ENCODE results near the gene SRGAP3.
"Not testable (repeated sequence)": the region's sequence is repeated elsewhere in the genome, so short reads cannot be mapped to it uniquely, and the experiment has no call there.

SRGAP3 gene

DNA sequence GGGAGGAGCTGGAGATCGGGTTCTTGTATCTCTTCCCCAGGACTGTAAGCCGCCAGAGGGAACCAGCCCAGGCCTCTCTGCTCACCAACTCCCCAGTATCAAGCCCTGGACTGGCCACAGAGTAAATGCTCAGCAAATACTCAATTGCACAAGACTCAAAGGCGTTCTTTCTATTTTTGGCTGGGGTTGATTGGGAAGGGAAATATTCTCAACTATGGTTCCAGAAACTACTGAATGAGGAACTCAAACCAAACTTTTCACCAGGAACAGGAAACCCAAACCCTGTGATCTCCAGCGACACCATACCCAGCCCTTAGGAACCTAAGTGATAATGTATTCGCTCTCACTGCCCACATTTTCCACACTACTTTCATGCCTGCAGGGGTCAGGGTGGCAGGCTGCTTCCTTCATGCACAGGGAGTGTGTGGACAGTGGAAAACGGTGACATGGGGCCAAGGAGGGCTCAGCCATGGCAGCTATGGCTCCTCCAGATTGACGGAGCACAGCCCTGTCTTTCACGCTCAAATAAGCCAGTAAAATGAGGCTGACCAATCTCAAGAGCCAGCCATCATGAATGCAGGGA is 161.5 kb downstream of the SRGAP3 start:
- Histone ChIP-seq H3K4me1 (ENCODE audit: control insufficient read depth, insufficient read depth, low read length) (no peaks in the 10 kb centered on the region), H3K36me3 (ENCODE audit: control insufficient read depth, insufficient read depth, low read length) (no peaks in the 10 kb centered on the region), H3K4me3 (ENCODE audit: low read depth, low read length) (no peak overlapping the region), H3K27me3 (ENCODE audit: control insufficient read depth, insufficient read depth, low read length) (no peaks in the 10 kb centered on the region), H3K9me3 (ENCODE audit: control insufficient read depth, insufficient read depth, low read length) (no peaks in the 10 kb centered on the region), H3K9ac (ENCODE audit: low read depth, low read length) (no peak overlapping the region)

- not testable (repeated sequence) for H3K36me3 ChIP-seq (ENCODE audit: control insufficient read depth, insufficient read depth, low read length); H3K9me3 ChIP-seq (ENCODE audit: control insufficient read depth, insufficient read depth, low read length); H3K27me3 ChIP-seq (ENCODE audit: control insufficient read depth, insufficient read depth, low read length); H3K4me1 ChIP-seq (ENCODE audit: control insufficient read depth, insufficient read depth, low read length); H3K4me3 ChIP-seq (ENCODE audit: low read depth, low read length); H3K9ac ChIP-seq (ENCODE audit: low read depth, low read length)
Measured at GRCh38 chr3:9085428-9085827, 164.0 kb downstream of the SRGAP3 start.

DNA sequence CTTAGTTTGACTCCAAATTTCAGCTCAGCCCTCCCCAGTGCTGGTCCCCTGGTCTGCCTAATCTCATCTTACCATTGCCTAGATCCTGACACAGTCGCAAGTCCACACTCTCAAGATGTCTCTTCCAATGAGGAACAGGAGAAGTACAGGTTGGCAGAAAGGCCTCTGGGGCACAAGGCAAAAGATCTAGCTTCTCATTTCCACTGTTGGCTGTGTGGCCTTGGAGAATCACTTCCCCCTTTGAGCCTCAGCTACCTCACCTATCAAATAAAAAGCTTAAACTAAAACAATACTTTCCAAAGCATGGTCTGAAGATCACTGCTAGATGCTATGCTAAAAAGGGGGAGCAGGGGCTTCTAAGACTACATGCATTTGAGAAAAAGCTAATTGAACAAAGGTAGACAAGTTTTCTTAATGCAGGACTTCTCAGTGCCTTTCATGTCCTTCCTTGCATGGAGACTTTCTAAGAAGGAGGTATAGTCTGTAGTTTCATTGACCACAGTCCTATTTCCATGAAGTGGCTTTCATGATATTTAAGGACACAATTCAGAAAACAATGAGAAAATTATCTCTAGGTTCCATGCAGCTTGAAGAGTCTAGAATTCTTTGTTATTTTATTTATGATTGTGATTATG is 168.1 kb downstream of the SRGAP3 start:
- peaks cover 7% of the 10 kb centered on the region for H3K9me3 ChIP-seq (ENCODE audit: control insufficient read depth, insufficient read depth, low read length)
- no peaks in the 10 kb centered on the region for H3K36me3 ChIP-seq (ENCODE audit: control insufficient read depth, insufficient read depth, low read length)
- no peak overlapping the region for H3K4me3 ChIP-seq (ENCODE audit: low read depth, low read length)
- H3K4me1 ChIP-seq (ENCODE audit: control insufficient read depth, insufficient read depth, low read length) = peaks cover 17% of the 10 kb centered on the region
- H3K27me3 ChIP-seq (ENCODE audit: control insufficient read depth, insufficient read depth, low read length) = no peaks in the 10 kb centered on the region
- H3K9ac ChIP-seq (ENCODE audit: low read depth, low read length) = no peak overlapping the region

DNA sequence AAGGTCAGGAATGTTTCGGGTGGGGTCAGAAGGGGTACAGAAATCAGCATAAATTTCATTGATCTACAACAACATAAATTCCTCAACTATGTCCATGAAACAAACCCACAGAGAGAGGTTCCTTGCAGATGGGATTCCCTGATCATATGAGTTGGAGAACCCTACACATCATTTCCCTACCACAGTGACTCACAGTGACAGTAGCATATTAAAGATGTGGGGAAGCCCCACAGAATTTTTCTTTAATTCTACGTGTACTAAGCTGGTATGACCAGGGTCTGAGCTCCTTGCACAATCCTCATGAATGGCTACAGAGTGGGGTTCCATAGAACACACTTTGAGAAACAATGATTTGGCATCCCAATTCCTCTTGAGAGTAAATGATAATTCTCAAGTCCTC is 169.3 kb downstream of the SRGAP3 start:
- Histone ChIP-seq H3K36me3 (ENCODE audit: control insufficient read depth, insufficient read depth, low read length) (no peaks in the 10 kb centered on the region), H3K9ac (ENCODE audit: low read depth, low read length) (no peak overlapping the region), H3K4me3 (ENCODE audit: low read depth, low read length) (no peak overlapping the region), H3K4me1 (ENCODE audit: control insufficient read depth, insufficient read depth, low read length) (peaks cover 17% of the 10 kb centered on the region), H3K9me3 (ENCODE audit: control insufficient read depth, insufficient read depth, low read length) (peaks cover 7% of the 10 kb centered on the region), H3K27me3 (ENCODE audit: control insufficient read depth, insufficient read depth, low read length) (no peaks in the 10 kb centered on the region)

DNA sequence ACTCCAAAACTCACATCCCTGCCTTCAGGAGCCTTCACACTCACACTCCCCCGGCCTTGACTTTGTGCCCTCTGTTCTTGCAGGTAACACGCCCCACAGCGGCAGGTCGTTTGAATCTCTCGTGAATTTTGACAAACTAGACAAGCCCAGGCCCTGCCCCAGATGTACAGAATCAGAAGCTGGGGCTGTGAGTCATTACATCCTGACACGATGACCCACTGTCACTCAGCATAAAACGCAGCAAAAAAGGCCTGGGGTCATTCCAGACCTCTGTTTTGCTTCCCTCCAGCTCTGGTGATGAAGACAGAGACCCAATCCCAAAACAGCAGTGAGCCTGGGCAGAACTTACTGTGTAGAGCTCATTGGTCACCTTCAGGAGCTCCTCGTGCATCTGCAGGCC is 169.8 kb downstream of the SRGAP3 start:
- Histone ChIP-seq H3K4me3 (ENCODE audit: low read depth, low read length) (no peak overlapping the region), H3K36me3 (ENCODE audit: control insufficient read depth, insufficient read depth, low read length) (no peaks in the 10 kb centered on the region), H3K9me3 (ENCODE audit: control insufficient read depth, insufficient read depth, low read length) (peaks cover 7% of the 10 kb centered on the region), H3K27me3 (ENCODE audit: control insufficient read depth, insufficient read depth, low read length) (no peaks in the 10 kb centered on the region), H3K4me1 (ENCODE audit: control insufficient read depth, insufficient read depth, low read length) (peaks cover 17% of the 10 kb centered on the region), H3K9ac (ENCODE audit: low read depth, low read length) (no peak overlapping the region)

GRCh38 chr3:9078561-9079240 is 170.7 kb downstream of the SRGAP3 start:
- Histone ChIP-seq H3K9me3 (ENCODE audit: control insufficient read depth, insufficient read depth, low read length) (peaks cover 7% of the 10 kb centered on the region), H3K27me3 (ENCODE audit: control insufficient read depth, insufficient read depth, low read length) (no peaks in the 10 kb centered on the region), H3K9ac (ENCODE audit: low read depth, low read length) (no peak overlapping the region), H3K4me3 (ENCODE audit: low read depth, low read length) (no peak overlapping the region), H3K36me3 (ENCODE audit: control insufficient read depth, insufficient read depth, low read length) (no peaks in the 10 kb centered on the region), H3K4me1 (ENCODE audit: control insufficient read depth, insufficient read depth, low read length) (peaks cover 17% of the 10 kb centered on the region)

DNA sequence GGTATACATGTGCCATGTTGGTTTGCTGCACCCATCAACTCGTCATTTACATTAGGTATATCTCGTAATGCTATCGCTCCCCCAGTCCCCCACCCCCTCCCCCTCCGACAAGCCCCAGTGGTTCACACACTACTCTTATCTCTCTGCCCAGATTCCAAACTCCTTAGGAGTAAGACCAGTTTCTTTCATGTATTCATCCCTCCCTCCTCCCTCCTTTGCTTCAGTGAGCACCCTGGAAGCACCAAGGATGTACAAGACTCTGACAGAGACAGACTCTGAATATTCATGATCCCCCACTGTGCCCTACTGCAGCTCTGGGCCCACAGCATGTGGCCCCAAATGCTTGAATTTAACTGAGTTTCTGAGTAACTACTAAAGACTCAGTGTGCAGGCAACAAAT is 172.4 kb downstream of the SRGAP3 start:
- H3K4me1 ChIP-seq (ENCODE audit: control insufficient read depth, insufficient read depth, low read length) = peaks cover 17% of the 10 kb centered on the region
- no peak overlapping the region for H3K4me3 ChIP-seq (ENCODE audit: low read depth, low read length)
- no peaks in the 10 kb centered on the region for H3K36me3 ChIP-seq (ENCODE audit: control insufficient read depth, insufficient read depth, low read length)
- no peaks in the 10 kb centered on the region for H3K27me3 ChIP-seq (ENCODE audit: control insufficient read depth, insufficient read depth, low read length)
- peaks cover 7% of the 10 kb centered on the region for H3K9me3 ChIP-seq (ENCODE audit: control insufficient read depth, insufficient read depth, low read length)
- no peak overlapping the region for H3K9ac ChIP-seq (ENCODE audit: low read depth, low read length)

DNA sequence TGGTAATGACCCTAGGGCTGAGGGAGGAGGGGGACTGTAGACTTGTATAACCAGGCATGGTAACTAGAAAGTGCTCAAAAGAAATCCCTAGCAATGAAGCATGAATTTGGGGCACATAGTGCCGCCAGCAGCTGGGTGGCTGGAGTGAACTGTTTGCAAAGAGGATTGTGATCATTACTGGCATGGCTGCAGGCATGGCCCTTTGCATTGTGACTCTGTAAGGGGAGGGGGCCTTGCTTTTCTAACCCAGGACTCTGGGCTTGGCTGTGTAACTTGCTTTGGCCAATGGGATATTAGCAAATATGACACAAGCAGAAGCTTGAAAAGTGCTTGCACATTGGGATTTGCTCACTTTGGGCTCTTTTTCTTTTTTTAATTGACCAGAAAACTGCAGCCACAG is 173.7 kb downstream of the SRGAP3 start:
- Histone ChIP-seq H3K4me1 (ENCODE audit: control insufficient read depth, insufficient read depth, low read length) (peaks cover 17% of the 10 kb centered on the region), H3K4me3 (ENCODE audit: low read depth, low read length) (no peak overlapping the region), H3K36me3 (ENCODE audit: control insufficient read depth, insufficient read depth, low read length) (no peaks in the 10 kb centered on the region), H3K9me3 (ENCODE audit: control insufficient read depth, insufficient read depth, low read length) (peaks cover 4% of the 10 kb centered on the region), H3K27me3 (ENCODE audit: control insufficient read depth, insufficient read depth, low read length) (no peaks in the 10 kb centered on the region), H3K9ac (ENCODE audit: low read depth, low read length) (no peak overlapping the region)

- Histone ChIP-seq H3K4me1 (ENCODE audit: control insufficient read depth, insufficient read depth, low read length) (peaks cover 15% of the 10 kb centered on the region), H3K4me3 (ENCODE audit: low read depth, low read length) (no peak overlapping the region), H3K9me3 (ENCODE audit: control insufficient read depth, insufficient read depth, low read length) (no peaks in the 10 kb centered on the region), H3K9ac (ENCODE audit: low read depth, low read length) (no peak overlapping the region), H3K36me3 (ENCODE audit: control insufficient read depth, insufficient read depth, low read length) (no peaks in the 10 kb centered on the region), H3K27me3 (ENCODE audit: control insufficient read depth, insufficient read depth, low read length) (no peaks in the 10 kb centered on the region)
Measured at GRCh38 chr3:9074079-9074478, 175.4 kb downstream of the SRGAP3 start.

- Histone ChIP-seq H3K27me3 (ENCODE audit: control insufficient read depth, insufficient read depth, low read length) (no peaks in the 10 kb centered on the region), H3K9me3 (ENCODE audit: control insufficient read depth, insufficient read depth, low read length) (no peaks in the 10 kb centered on the region), H3K4me3 (ENCODE audit: low read depth, low read length) (no peak overlapping the region), H3K36me3 (ENCODE audit: control insufficient read depth, insufficient read depth, low read length) (no peaks in the 10 kb centered on the region), H3K9ac (ENCODE audit: low read depth, low read length) (no peak overlapping the region), H3K4me1 (ENCODE audit: control insufficient read depth, insufficient read depth, low read length) (peaks cover 7% of the 10 kb centered on the region)
Measured at GRCh38 chr3:9072667-9073009, 176.8 kb downstream of the SRGAP3 start.

- Histone ChIP-seq H3K27me3 (ENCODE audit: control insufficient read depth, insufficient read depth, low read length) (no peaks in the 10 kb centered on the region), H3K9me3 (ENCODE audit: control insufficient read depth, insufficient read depth, low read length) (no peaks in the 10 kb centered on the region), H3K4me3 (ENCODE audit: low read depth, low read length) (no peak overlapping the region), H3K4me1 (ENCODE audit: control insufficient read depth, insufficient read depth, low read length) (peaks cover 1% of the 10 kb centered on the region), H3K9ac (ENCODE audit: low read depth, low read length) (no peak overlapping the region), H3K36me3 (ENCODE audit: control insufficient read depth, insufficient read depth, low read length) (no peaks in the 10 kb centered on the region)
Measured at GRCh38 chr3:9071936-9072666, 177.3 kb downstream of the SRGAP3 start.

- no peaks in the 10 kb centered on the region for H3K36me3 ChIP-seq (ENCODE audit: control insufficient read depth, insufficient read depth, low read length)
- H3K9ac ChIP-seq (ENCODE audit: low read depth, low read length) = no peak overlapping the region
- H3K9me3 ChIP-seq (ENCODE audit: control insufficient read depth, insufficient read depth, low read length) = no peaks in the 10 kb centered on the region
- H3K4me3 ChIP-seq (ENCODE audit: low read depth, low read length) = no peak overlapping the region
- H3K4me1 ChIP-seq (ENCODE audit: control insufficient read depth, insufficient read depth, low read length) = no peaks in the 10 kb centered on the region
- H3K27me3 ChIP-seq (ENCODE audit: control insufficient read depth, insufficient read depth, low read length) = no peaks in the 10 kb centered on the region
Measured at GRCh38 chr3:9070961-9071360, 178.5 kb downstream of the SRGAP3 start.
